ENCODE data around the gene NTN5.
"Not testable (repeated sequence)": the region's sequence is repeated elsewhere in the genome, so short reads cannot be mapped to it uniquely, and the experiment has no call there.

NTN5 gene

DNA sequence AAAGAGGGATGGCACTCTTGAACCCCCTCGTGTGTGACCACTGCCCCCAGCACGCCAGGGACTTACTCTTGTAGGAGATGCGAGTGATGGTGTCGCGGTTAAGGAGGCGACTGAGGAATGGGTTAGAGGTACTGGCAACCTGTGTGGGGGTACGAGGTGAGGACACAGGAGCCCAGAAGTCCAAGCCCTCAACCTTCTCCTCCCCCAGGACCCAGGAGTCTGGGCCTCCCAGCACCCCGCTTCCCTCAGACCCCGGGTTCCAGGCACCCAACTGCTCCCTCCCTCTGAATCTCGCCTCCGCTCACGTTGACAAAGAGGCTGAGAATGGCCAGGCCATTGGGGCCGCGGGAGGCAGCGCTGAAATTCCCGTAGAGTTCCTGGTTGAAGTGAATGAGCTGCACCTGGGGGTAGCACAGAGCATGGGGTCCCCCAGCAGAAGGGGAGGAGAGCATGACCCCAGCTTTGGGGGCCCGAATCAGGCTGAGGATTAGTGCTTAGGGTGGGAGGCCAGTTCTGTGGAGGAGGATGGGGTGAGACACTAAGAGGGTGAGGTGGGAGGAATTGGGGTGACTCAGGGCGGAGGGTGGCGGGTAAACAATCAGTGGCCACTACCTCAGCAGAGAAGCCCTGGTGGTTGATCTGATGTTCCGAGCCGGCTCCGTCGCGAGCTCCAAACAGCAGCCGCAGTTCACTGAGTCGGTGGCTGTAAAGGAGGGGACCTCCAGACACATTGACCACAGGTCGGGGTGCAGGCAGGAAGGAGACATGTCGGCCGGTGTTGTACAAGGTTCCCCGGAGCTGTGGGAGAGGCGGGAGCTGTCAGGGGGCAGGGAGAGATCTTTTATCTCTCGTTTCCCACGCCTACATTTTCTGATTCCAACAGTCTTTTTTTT lies 33.1 kb downstream of the NTN5 start:
- no peak for DNase-seq

DNA sequence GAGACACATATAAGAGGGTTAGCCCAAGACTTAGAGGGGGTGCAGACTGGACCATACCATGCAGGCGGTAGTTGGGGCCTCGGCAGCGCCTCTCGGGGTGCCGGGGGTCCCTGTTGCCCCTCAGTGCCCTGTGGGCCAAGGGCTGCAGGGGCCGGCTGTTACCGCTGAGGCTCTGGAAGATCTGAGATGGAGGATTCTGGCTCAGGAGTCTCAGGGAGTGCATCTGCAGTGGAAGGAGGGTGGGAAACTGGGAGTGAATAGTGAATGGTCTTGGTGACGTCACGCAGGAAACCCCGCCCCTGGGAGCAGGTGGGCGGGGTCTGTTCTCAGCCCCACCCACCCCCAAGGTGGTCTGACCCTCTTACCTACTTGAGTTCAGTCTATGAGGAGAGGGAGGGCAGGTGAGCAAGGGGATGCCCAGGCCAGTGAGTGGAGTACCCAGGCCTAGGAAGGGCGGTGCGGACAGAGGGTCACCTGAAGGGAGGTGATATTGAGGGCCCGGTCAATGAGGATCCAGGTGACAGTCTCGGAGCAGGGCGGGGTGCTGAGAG lies 33.9 kb downstream of the NTN5 start:
- DNase-seq, result no peak

DNA sequence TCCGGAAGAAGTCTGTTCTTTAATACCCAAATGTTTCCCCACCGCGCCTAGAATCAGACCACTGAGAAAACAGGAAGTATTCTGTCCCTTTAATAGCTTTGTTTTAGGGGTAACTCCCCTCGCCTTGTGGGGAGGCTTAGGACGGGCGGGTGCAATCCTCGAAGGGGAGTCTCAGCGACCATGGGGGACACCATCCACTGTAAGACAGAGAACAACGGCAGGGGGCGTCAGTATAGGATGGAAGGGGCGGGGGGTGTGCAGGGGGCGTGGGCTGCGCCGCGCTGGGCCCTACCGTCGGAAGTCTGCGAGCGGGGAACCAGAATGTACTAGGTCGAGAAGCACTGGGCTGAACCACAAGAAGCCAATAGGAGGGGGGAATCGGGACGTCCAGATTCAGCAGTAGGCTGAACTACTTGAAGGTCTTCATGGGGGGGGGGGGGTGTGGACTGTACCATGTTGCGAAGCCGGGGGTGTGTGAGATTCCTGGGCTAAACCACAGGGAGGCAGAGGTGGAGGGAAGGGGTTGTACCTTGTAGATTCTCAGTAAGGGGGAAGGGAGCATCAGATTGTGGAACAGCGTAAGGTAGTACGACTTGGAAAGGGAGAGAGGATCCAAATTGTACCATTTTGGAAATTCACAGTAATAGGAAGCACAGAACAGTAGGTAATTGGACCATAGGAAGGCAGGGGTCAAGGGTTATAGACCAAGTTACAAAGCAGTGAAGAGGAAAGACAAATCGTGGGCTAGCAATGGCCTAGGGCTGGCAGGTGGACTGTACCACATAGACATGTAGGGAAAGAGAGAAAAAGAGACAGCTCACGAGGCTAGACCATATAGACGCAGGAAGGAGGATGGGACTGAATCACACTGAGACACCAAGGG lies 34.6 kb downstream of the NTN5 start:
- DNase-seq, result peak; percentile 85 to 88 (median 88)

DNA sequence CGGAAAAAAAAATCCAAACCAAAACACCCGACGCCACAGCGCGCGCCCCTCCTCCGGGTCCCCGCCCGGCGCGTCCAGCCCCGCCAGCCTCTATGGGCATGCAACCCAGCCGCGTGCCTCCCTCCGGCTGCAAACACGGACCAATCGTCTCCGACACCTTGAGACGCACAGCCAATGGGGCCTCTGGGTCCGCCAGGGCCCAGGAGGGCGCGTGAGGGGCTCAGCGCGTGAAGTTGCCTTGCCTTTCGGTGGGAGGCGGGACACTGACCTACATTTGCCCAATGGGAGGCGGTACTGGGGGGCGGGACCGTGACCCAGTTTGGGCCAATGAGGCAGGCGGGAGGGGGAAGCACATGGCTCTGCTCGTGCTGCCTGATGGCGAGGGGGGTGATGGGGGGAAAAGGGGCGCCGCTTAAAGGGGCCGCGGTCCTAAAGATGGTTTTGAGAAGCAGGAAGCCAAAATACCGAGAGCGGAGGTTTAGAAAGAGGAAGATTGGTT lies 35.3 kb downstream of the NTN5 start:
- DNase-seq, result peak; percentile 97 to 98 (median 98)

DNA sequence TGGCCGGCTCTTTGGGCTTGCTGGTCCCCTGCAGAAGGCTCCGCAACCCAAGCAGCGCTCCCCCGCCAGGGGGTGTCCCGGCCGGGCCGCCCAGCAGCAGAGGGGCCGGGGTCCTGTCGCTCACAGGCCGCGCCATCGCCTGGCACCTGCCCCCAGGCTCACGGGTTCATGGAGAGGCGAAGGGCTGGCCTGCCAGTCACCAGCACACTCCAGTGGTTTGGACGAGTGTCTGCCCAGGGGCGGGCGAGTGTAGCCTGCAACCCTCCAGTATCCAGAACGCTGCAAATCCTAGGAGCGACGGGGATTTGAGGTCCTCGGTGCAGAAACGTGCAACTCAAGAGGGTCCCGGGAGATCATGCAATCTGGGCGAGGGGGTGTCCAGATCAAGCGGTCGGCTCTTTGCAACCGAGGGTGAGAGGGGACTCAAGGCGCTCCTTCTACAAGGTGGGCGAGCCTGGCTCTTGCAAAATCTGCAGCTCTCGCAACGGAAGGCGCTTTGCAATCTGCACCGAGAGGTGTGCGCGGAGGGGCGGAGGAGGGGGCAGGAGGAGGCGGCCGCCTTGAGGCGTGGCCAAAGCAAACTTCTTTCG lies 35.9 kb downstream of the NTN5 start, which contains the start of gene DBP:
DBP (minus strand) TSS at position 521 of the 590 bp plus-strand sequence; CDS start at position 136, 385 bp downstream.
- peak; percentile 46 to 62 (median 50) for DNase-seq

DNA sequence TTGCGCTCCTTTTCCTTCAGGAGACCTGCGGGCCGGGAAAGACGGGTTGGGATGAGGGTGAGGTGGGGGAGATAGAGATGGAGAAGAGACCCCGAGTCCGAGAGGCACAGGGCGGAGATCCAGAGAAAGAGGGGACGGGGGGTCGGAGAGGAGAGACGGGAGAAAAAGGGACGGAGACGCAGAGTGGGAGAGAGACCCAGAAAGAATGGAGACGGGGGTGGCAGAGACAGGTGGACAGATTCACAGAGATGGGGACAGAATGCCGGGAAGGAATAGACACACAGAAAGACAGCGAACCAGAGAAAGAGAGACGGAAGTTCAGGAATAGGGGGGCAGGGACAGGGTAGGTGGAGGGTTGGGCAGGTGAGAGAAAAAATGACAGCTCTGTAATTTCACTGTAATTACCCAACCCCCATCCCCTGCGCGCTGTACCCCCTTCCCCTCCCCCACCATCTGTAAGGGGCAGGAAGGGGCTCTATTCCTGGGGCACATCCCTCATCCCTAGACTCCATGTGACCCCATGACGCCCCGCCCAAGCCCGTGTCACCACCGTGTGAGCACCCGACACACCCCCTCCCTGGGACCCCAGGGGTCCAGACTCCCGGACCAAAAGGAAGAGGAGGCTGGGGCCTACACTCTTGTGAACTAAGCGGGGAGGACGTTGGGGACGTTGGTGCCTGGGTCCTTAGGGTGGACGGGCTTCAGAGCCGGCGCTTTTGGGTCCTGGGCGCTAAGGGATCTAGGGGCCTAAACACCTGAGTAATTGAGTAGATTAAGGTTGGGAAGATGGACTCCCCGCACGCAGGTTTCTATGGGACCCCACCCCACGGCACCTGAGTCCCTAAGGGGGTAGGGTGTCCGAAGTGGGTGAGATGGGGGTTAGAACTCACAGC lies 36.6 kb downstream of the NTN5 start:
- DNase-seq, result peak in 1 of 3 donors; percentile 71

DNA sequence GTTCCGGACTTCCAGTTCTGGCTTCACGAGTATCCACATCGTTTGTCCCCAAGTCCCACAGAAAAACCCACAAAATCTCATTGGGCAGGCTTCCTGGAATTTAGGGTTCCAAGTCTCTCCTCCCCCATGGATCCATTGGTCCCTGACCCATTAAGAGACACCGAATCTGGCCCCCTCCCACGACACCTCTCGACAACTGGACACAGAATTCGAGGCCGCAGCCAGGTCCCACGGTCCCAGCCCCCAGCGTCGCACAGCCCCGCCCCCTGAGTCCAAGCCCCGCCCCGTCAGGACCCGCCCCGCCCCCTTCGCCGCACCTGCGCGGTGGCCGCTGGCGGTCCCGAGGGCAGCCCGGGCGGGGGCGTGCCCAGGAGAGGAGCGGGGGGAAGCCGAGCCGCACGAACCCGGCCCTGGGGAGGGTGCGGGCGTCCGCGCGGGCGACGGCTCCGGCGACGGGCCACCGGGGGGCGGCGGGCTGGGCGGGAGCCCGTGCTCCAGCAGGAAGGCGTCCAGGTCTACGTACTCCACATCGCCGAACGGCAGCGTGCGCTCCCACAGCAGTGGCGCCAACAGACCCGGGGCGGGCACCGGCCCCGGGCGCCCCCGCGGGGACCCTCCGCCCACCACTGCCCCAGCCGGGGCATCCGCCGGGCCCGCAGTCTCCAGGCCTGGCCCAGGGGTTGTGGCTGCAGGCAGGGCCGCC lies 37.4 kb downstream of the NTN5 start:
- DNase-seq, result peak; percentile 65 to 92 (median 74)

DNA sequence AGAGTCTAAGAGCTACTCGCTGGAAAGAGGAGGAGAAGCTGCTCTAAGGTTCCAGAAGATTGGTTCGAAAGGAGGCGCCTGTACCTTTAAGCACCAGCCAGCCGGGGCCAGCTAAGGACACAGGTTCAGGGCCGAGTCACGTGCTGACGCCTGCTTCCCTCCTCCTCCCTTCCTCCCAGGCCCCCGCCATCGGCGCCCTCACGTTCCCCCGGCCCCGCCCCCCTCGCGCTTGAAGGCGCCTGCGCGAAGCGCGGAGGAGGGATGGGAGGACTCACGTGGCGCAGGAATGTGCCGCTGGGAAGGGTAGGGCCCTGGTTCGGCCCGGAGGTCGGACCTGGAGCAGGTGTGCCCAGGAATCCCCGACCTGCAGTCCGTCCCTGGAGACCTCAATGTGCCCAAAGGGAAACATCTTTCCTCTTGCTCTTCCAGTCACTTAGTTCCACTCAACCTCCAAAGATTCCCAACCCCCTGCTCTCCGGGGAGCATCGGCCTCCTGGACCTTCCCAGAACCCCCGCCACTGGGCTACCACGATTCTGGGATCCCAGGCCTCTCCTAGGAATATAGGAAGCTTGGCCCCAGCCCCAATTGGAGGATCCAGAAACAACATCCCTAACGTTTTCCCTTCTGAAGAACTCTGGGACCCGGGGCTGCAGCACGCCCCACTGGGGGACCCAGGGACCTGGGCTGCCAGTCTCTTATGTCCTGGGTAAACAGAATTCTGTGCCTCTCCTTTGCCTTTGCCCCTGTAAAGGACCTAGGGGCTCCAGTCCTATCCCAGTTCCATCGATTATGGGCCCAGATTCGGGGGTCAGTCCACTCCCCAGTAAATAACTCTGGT lies 38.2 kb downstream of the NTN5 start:
- DNase-seq, result peak; percentile 84 to 94 (median 86)

DNA sequence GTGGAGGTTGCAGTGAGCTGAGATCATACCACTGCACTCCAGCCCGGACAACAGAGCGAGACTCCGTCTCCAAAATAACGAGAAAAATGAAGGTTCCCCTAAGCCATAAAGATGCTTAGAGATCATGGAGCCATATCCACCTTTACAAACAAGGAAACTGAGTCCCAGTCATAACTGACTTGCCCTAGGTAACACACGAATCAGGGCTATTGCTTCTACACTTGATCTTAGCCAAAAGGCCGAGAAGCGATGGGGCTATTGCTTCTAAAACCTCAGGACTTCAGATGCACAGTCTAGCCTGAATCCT lies 38.8 kb downstream of the NTN5 start:
- no peak for DNase-seq

DNA sequence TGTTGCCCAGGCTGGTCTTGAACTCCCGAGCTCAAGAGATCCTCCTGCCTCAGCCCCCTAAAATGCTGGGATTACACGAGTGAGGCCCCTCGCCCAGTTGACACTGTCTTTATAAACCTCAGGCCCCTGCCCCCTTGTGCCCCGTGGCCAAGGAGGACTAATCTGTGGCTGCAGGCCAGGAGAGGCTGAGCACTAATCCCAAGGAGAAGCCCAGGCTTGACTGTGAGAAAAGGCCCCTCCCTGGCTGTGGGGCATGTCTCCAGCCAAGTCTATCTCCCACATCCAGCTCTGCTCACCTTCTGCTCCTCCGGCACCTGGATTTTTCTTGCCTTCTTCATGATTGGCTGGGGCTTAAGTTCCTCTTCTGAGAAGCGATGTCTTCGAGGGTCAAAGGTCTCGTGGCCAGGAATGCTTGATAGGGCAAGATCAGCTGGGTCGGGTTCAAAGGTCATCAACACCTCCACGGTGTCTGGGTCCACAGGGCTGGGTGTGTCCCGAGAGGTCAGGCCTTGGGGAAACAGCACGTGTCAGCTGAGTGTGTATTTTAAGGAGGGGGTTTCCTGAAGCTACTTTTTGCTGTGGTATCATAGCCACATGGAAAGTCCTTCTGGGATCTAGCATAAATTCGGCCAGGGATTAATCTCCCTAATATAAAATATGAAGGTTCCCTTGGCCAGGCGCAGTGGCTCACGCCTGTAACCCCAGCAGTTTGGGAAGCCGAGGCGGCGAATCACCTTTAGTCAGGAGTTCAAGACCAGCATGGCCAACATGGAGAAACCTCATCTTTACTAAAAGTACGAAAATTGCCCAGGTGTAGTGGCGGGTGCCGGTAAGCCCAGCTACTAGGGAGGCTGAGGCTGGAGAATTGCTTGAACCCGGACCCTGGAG lies 39.4 kb downstream of the NTN5 start:
- DNase-seq, result peak in 1 of 3 donors; percentile 37

DNA sequence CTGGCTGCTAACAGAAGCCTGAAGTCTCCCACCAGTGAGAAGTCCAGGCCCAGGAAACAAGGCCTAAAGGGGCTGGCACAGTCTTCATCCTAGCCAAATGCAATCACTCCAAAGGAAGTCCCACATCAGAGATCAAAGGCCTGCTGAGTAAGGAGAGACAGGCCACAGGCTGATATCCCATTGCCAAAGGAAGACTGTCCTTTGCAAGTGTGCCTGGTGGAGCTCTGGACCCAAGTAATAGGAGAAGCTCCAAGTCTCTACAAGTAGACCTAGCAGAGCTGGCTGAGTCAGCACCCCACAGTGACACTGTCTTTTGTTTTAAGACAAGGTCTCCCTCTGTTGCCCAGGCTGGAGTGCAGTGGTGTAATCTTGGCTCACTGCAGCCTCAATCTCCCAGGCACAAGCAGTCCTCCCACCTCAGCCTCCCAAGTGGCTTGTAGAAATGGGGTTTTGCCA lies 40.1 kb downstream of the NTN5 start:
- DNase-seq, result peak; percentile 49 to 50 (median 50)

DNA sequence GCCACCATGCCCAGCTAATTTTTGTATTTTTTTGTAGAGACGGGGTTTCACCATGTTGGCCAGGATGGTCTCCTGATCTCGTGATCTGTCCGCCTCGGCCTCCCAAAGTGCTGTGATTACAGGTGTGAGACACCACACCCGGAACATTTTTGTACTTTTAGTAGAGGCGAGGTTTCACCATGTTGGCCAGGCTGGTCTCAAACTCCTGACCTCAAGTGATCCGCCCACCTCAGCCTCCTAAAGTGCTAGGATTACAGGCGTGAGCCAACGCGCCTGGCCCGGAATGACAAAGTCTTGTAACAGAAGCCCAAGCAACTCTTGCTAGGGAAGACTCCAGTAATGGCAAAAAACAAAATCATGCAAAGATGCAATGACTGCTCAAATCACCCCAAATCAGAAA lies 40.5 kb downstream of the NTN5 start:
- DNase-seq, result not testable (repeated sequence)

DNA sequence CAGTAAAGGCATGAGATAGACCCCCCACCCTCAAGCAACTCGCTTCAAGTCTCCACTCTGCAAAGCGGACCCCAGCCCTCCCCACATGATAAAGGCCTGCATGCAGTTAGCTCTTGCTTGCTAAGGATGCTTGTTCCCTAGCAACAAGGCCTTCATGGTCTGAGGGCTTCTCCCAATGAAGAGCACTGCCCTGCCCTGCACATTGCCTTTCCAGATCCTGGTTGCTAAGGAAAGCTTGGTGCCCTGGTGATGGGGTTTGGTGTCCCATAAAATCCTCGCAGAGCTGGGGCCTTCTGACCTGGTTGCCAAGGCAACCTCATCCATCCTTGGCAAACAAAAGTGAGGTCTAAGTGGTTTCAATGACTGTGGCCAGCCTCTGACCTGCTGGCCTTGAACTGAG lies 41.6 kb downstream of the NTN5 start:
- no peak for DNase-seq

DNA sequence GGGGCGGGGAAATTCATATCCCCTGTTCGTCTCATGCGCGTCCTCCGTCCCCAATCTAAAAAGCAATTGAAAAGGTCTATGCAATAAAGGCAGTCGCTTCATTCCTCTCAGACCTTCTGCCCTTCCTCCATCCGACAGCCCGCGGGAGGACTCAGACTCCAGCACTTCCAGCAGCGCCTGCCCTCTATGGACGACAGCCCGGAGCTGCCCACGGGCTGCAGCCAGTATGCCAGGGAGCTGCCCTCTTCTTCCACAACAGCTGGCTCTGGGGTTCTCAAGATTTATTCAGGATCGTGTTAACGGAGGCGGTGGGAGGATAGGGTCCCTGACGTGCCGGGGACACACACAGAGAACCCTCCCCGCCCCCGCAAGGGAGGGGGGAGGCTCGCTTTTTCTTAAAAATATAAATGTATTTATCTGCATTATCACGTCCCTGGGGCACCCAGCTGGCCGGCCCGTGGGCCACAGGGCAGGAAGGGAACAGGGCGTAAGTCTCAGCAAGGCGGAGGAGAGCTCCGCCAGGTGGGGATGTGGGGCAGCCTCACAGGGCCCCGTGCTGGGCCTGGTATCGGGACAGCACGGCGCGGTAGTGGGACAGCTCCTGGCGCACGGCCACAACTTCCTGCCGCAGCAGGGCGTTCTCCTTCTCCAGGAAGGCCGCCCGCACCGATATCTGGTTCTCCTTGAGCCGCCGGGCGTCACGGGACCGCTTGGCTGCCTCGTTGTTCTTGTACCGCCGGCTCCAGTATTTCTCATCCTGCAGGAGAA lies 42.3 kb downstream of the NTN5 start:
- peak in 1 of 3 donors; percentile 37 for DNase-seq

DNA sequence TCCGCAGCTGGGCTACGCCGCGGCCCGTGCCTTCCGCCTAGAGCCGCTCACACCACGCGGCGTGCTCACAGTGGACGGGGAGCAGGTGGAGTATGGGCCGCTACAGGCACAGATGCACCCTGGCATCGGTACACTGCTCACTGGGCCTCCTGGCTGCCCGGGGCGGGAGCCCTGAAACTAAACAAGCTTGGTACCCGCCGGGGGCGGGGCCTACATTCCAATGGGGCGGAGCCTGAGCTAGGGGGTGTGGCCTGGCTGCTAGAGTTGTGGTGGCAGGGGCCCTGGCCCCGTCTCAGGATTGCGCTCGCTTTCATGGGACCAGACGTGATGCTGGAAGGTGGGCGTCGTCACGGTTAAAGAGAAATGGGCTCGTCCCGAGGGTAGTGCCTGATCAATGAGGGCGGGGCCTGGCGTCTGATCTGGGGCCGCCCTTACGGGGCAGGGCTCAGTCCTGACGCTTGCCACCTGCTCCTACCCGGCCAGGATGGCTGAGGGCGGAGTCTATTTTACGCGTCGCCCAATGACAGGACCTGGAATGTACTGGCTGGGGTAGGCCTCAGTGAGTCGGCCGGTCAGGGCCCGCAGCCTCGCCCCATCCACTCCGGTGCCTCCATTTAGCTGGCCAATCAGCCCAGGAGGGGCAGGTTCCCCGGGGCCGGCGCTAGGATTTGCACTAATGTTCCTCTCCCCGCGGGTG lies 43.1 kb downstream of the NTN5 start:
- DNase-seq, result peak in 1 of 3 donors; percentile 32

DNA sequence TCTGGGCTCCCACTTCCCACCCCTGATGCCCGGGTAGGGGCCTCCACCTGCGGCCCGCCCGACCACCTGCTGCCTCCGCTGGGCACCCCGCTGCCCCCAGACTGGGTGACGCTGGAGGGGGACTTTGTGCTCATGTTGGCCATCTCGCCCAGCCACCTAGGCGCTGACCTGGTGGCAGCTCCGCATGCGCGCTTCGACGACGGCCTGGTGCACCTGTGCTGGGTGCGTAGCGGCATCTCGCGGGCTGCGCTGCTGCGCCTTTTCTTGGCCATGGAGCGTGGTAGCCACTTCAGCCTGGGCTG lies 43.6 kb downstream of the NTN5 start:
- no peak for DNase-seq

DNA sequence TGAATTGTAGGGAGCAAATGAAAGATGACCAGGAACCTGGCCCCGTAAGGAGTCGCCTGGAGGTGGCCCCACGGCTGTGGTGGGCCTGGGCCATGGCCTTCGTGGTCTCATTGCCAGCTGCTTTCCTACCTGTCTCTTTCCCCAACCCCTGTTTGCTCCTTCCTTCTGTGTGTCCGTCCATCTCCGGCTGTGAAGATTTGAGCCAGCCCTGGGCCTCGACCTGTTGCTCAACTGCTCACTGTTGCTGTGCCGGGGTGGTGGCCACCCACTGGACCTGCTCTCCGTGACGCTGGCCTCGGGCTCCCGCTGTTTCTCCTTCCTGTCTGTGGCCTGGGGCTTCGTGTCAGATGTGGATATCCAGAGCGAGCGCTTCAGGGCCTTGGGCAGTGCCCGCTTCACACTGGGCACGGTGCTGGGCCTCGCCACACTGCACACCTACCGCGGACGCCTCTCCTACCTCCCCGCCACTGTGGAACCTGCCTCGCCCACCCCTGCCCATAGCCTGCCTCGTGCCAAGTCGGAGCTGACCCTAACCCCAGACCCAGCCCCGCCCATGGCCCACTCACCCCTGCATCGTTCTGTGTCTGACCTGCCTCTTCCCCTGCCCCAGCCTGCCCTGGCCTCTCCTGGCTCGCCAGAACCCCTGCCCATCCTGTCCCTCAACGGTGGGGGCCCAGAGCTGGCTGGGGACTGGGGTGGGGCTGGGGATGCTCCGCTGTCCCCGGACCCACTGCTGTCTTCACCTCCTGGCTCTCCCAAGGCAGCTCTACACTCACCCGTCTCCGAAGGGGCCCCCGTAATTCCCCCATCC lies 44.1 kb downstream of the NTN5 start:
- DNase-seq, result no peak

Measured in suppressor macrophage treated with lipopolysaccharide for 1 hour (primary cell).